ENCODE results near the gene INTS11.

Gene INTS11

GRCh38 chr1:1278620-1279019, 45.8 kb downstream of the INTS11 start:
- peaks cover 14% of the 10 kb centered on the region for H3K4me1 ChIP-seq (ENCODE audit: insufficient read depth, low read length)

GRCh38 chr1:1275836-1276235, 48.6 kb downstream of the INTS11 start:
- no peaks in the 10 kb centered on the region for H3K27me3 ChIP-seq (ENCODE audit: insufficient read depth, low read length, poor library complexity)
- no peak overlapping the region for H3K4me2 ChIP-seq (ENCODE audit: insufficient read depth, low read length)
- no peak for ATAC-seq (ENCODE audit: insufficient read depth, low read depth)
- H3K4me3 ChIP-seq (ENCODE audit: low read depth in 1 of 2, low read length in 2 of 2) = no peak overlapping the region
- H3K36me3 ChIP-seq (ENCODE audit: insufficient read depth, low read length) = peaks cover 18% of the 10 kb centered on the region
- no peak overlapping the region for H3K27ac ChIP-seq (ENCODE audit: low read length)
- H3K79me2 ChIP-seq (ENCODE audit: insufficient read depth, low read length) = peaks cover 36% of the 10 kb centered on the region
- peaks cover 24% of the 10 kb centered on the region for H4K20me1 ChIP-seq (ENCODE audit: insufficient read depth, low read length)
- H3K9ac ChIP-seq (ENCODE audit: low read depth, low read length) = no peak overlapping the region
- TF ChIP-seq, protein P1, sequence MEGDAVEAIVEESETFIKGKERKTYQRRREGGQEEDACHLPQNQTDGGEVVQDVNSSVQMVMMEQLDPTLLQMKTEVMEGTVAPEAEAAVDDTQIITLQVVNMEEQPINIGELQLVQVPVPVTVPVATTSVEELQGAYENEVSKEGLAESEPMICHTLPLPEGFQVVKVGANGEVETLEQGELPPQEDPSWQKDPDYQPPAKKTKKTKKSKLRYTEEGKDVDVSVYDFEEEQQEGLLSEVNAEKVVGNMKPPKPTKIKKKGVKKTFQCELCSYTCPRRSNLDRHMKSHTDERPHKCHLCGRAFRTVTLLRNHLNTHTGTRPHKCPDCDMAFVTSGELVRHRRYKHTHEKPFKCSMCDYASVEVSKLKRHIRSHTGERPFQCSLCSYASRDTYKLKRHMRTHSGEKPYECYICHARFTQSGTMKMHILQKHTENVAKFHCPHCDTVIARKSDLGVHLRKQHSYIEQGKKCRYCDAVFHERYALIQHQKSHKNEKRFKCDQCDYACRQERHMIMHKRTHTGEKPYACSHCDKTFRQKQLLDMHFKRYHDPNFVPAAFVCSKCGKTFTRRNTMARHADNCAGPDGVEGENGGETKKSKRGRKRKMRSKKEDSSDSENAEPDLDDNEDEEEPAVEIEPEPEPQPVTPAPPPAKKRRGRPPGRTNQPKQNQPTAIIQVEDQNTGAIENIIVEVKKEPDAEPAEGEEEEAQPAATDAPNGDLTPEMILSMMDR (IDR thresholded peaks at IDR 0.05; ENCODE audit: borderline replicate concordance, extremely low read depth, low read length, poor library complexity, severe bottlenecking) = no peak
- no peak for TF ChIP-seq EZH2 (IDR thresholded peaks at IDR 0.05; ENCODE audit: borderline replicate concordance, low read depth, low read length, severe bottlenecking)
- no peak for DNase-seq
- no peaks in the 10 kb centered on the region for H3K9me3 ChIP-seq (ENCODE audit: insufficient read depth, low read length, severe bottlenecking)
- H3K4me1 ChIP-seq (ENCODE audit: insufficient read depth, low read length) = peaks cover 35% of the 10 kb centered on the region
- no peak overlapping the region for H2AFZ ChIP-seq (ENCODE audit: low read depth, low read length)

More at GRCh38 chr1:1278620-1279019, 45.8 kb downstream of the INTS11 start:
- H3K4me2 ChIP-seq (ENCODE audit: insufficient read depth, low read length) = no peak overlapping the region
- no peak overlapping the region for H2AFZ ChIP-seq (ENCODE audit: low read depth, low read length)
- no peaks in the 10 kb centered on the region for H4K20me1 ChIP-seq (ENCODE audit: insufficient read depth, low read length)
- TF ChIP-seq EZH2 (IDR thresholded peaks at IDR 0.05; ENCODE audit: borderline replicate concordance, low read depth, low read length, severe bottlenecking) = no peak
- TF ChIP-seq, protein P1 (IDR thresholded peaks at IDR 0.05; ENCODE audit: borderline replicate concordance, extremely low read depth, low read length, poor library complexity, severe bottlenecking) = no peak
- H3K36me3 ChIP-seq (ENCODE audit: insufficient read depth, low read length) = no peaks in the 10 kb centered on the region
- no peak for DNase-seq
- no peaks in the 10 kb centered on the region for H3K9me3 ChIP-seq (ENCODE audit: insufficient read depth, low read length, severe bottlenecking)
- no peak overlapping the region for H3K4me3 ChIP-seq (ENCODE audit: low read depth in 1 of 2, low read length in 2 of 2)
- ATAC-seq (ENCODE audit: insufficient read depth, low read depth) = no peak
- H3K79me2 ChIP-seq (ENCODE audit: insufficient read depth, low read length) = peaks cover 8% of the 10 kb centered on the region
- H3K27me3 ChIP-seq (ENCODE audit: insufficient read depth, low read length, poor library complexity) = no peaks in the 10 kb centered on the region
- no peak overlapping the region for H3K9ac ChIP-seq (ENCODE audit: low read depth, low read length)
- no peak overlapping the region for H3K27ac ChIP-seq (ENCODE audit: low read length)

DNA sequence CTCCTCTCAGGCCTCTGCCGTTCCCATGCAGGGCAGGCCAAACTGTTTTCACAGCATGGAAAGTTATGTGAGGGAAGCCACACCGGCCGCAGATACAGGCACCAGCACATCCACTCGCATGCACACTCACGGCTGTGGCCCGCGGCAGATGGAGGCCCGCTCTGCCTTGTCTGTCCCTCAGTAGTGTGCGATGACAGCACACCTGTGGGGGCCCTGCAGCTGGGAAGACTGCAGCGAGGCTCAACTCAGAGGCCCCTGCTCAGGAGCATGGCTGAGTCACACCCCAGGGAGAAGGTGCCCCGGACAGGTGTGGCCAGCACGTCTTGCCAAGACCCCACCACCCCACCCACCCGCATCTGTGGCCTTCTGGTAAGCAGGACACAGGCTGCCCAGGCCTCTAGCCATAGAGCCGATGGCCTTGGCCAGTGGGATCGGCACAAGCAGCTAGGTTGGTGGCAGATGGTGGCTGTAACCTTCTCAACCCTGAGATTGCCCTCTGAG, 49.5 kb downstream of the INTS11 start:
- no peak for TF ChIP-seq EZH2 (IDR thresholded peaks at IDR 0.05; ENCODE audit: borderline replicate concordance, low read depth, low read length, severe bottlenecking)
- TF ChIP-seq, protein P1 (IDR thresholded peaks at IDR 0.05; ENCODE audit: borderline replicate concordance, extremely low read depth, low read length, poor library complexity, severe bottlenecking) = no peak
- H3K4me3 ChIP-seq (ENCODE audit: low read depth in 1 of 2, low read length in 2 of 2) = peak overlapping the region in 1 of 2 experiments; percentile 96; a peak in 2 of 4 replicates
- H3K9ac ChIP-seq (ENCODE audit: low read depth, low read length) = peak overlapping the region; percentile 86
- no peak for DNase-seq
- peak overlapping the region; percentile 99 for H3K4me2 ChIP-seq (ENCODE audit: insufficient read depth, low read length)
- no peak overlapping the region for H3K27ac ChIP-seq (ENCODE audit: low read length)
- peaks cover 32% of the 10 kb centered on the region for H4K20me1 ChIP-seq (ENCODE audit: insufficient read depth, low read length)
- H3K4me1 ChIP-seq (ENCODE audit: insufficient read depth, low read length) = peaks cover 43% of the 10 kb centered on the region
- peak overlapping the region; percentile 93; the same call in 1 of the 2 replicates for H2AFZ ChIP-seq (ENCODE audit: low read depth, low read length)
- H3K36me3 ChIP-seq (ENCODE audit: insufficient read depth, low read length) = peaks cover 25% of the 10 kb centered on the region
- peaks cover 45% of the 10 kb centered on the region for H3K79me2 ChIP-seq (ENCODE audit: insufficient read depth, low read length)
- H3K27me3 ChIP-seq (ENCODE audit: insufficient read depth, low read length, poor library complexity) = no peaks in the 10 kb centered on the region
- H3K9me3 ChIP-seq (ENCODE audit: insufficient read depth, low read length, severe bottlenecking) = no peaks in the 10 kb centered on the region
- no peak for ATAC-seq (ENCODE audit: insufficient read depth, low read depth)
